KMS-11 (cell line): ENCODE measurements around the gene ZNF516.
"Not testable (repeated sequence)": the region's sequence is repeated elsewhere in the genome, so short reads cannot be mapped to it uniquely, and the experiment has no call there.

Source experiments
- H2AFZ ChIP-seq: fragments of 200-600 bp; sonication (generic); 2 replicates; pipeline ENCODE4 v1.6.1; 2016; ENCODE audit warnings: antibody characterized with exemption, mixed run types, low read depth
- H3K27ac ChIP-seq: fragments of 200-600 bp; sonication (generic); 2 replicates; pipeline ENCODE4 v1.6.1; 2016; ENCODE audit warnings: mild to moderate bottlenecking, mixed run types
- H3K27me3 ChIP-seq: fragments of 200-600 bp; sonication (generic); 2 replicates; pipeline ENCODE4 v1.6.1; 2017; ENCODE audit warnings: mild to moderate bottlenecking, low read depth, mixed run types, moderate library complexity; ENCODE audit not compliant: insufficient read depth
- H3K36me3 ChIP-seq: fragments of 200-600 bp; sonication (generic); 2 replicates; pipeline ENCODE4 v1.6.1; 2017; ENCODE audit warnings: mild to moderate bottlenecking, mixed run types; ENCODE audit not compliant: insufficient read depth
- H3K4me1 ChIP-seq: fragments of 200-600 bp; sonication (generic); 2 replicates; pipeline ENCODE4 v1.6.1; 2016; ENCODE audit warnings: mild to moderate bottlenecking, low read depth, mixed run types; ENCODE audit not compliant: poor library complexity, severe bottlenecking
- H3K4me2 ChIP-seq: fragments of 200-600 bp; sonication (generic); 2 replicates; pipeline ENCODE4 v1.7.0; 2016; ENCODE audit warnings: mild to moderate bottlenecking, mixed run types
- H3K4me3 ChIP-seq: fragments of 200-600 bp; sonication (generic); IDR thresholded peaks from 2 replicates; pipeline ENCODE4 v1.6.1; 2017; ENCODE audit warnings: low read depth, low read length, mixed read lengths; ENCODE audit not compliant: insufficient read depth
- H3K79me2 ChIP-seq: fragments of 200-600 bp; sonication (generic); 2 replicates; pipeline ENCODE4 v1.6.1; 2016; ENCODE audit warnings: low read depth, mixed run types; ENCODE audit not compliant: insufficient read depth
- H3K9ac ChIP-seq: fragments of 200-600 bp; sonication (generic); 2 replicates; pipeline ENCODE4 v1.6.1; 2016; ENCODE audit warnings: mild to moderate bottlenecking, mixed run types
- H4K20me1 ChIP-seq: fragments of 200-600 bp; sonication (generic); 2 replicates; pipeline ENCODE4 v1.6.1; 2016; ENCODE audit warnings: mild to moderate bottlenecking, mixed run types; ENCODE audit not compliant: insufficient read depth
- TF ChIP-seq, protein P1 (sequence below): fragments of 200-600 bp; sonication (generic); conservative IDR thresholded peaks from 2 replicates; pipeline ENCODE4 v1.6.1; 2017; ENCODE audit warnings: low read depth, mild to moderate bottlenecking, antibody characterized with exemption, low read length, moderate library complexity, mixed read lengths

Gene ZNF516, protein sequence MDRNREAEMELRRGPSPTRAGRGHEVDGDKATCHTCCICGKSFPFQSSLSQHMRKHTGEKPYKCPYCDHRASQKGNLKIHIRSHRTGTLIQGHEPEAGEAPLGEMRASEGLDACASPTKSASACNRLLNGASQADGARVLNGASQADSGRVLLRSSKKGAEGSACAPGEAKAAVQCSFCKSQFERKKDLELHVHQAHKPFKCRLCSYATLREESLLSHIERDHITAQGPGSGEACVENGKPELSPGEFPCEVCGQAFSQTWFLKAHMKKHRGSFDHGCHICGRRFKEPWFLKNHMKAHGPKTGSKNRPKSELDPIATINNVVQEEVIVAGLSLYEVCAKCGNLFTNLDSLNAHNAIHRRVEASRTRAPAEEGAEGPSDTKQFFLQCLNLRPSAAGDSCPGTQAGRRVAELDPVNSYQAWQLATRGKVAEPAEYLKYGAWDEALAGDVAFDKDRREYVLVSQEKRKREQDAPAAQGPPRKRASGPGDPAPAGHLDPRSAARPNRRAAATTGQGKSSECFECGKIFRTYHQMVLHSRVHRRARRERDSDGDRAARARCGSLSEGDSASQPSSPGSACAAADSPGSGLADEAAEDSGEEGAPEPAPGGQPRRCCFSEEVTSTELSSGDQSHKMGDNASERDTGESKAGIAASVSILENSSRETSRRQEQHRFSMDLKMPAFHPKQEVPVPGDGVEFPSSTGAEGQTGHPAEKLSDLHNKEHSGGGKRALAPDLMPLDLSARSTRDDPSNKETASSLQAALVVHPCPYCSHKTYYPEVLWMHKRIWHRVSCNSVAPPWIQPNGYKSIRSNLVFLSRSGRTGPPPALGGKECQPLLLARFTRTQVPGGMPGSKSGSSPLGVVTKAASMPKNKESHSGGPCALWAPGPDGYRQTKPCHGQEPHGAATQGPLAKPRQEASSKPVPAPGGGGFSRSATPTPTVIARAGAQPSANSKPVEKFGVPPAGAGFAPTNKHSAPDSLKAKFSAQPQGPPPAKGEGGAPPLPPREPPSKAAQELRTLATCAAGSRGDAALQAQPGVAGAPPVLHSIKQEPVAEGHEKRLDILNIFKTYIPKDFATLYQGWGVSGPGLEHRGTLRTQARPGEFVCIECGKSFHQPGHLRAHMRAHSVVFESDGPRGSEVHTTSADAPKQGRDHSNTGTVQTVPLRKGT

GRCh38 chr18:76495006-76495370, at the start of gene ZNF516:
Gene ZNF516, minus strand, starts transcription at chr18:76495242. Its CDS starts 52,188 bp downstream, at chr18:76443054.
- Histone ChIP-seq H3K27ac (peak within 1 kb of the TSS; percentile 93), H2AFZ (peak within 1 kb of the TSS; percentile 94), H3K36me3 (no peaks in the 10 kb centered on the region), H3K79me2 (peaks cover 23% of the 10 kb centered on the region; the same call in 1 of the 2 replicates), H3K4me3 (no peak within 1 kb of the TSS), H3K4me1 (peaks cover 7% of the 10 kb centered on the region), H3K27me3 (no peaks in the 10 kb centered on the region), H4K20me1 (0 out of 2 replicates have a peak, but pooled peaks cover 5% of the 10 kb centered on the region), H3K4me2 (peak within 1 kb of the TSS; percentile 88), H3K9ac (peak within 1 kb of the TSS; percentile 96)
- TF ChIP-seq, protein P1, sequence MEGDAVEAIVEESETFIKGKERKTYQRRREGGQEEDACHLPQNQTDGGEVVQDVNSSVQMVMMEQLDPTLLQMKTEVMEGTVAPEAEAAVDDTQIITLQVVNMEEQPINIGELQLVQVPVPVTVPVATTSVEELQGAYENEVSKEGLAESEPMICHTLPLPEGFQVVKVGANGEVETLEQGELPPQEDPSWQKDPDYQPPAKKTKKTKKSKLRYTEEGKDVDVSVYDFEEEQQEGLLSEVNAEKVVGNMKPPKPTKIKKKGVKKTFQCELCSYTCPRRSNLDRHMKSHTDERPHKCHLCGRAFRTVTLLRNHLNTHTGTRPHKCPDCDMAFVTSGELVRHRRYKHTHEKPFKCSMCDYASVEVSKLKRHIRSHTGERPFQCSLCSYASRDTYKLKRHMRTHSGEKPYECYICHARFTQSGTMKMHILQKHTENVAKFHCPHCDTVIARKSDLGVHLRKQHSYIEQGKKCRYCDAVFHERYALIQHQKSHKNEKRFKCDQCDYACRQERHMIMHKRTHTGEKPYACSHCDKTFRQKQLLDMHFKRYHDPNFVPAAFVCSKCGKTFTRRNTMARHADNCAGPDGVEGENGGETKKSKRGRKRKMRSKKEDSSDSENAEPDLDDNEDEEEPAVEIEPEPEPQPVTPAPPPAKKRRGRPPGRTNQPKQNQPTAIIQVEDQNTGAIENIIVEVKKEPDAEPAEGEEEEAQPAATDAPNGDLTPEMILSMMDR: no peak

- H3K36me3 ChIP-seq: no peaks in the 10 kb centered on the region
- no peaks in the 10 kb centered on the region for H3K27me3 ChIP-seq
- H3K9ac ChIP-seq: no peak overlapping the region
- H3K27ac ChIP-seq: no peak overlapping the region
- TF ChIP-seq, protein P1: no peak
- no peaks in the 10 kb centered on the region for H4K20me1 ChIP-seq
- no peaks in the 10 kb centered on the region for H3K79me2 ChIP-seq
- H3K4me3 ChIP-seq: no peak overlapping the region
- no peaks in the 10 kb centered on the region for H3K4me1 ChIP-seq
- no peak overlapping the region for H3K4me2 ChIP-seq
- H2AFZ ChIP-seq: no peak overlapping the region
These were observed 43.8 kb upstream of the ZNF516 start for GRCh38 chr18:76538846-76539245.

GRCh38 chr18:76537621-76538020, 42.6 kb upstream of the ZNF516 start:
- Histone ChIP-seq H3K36me3 (no peaks in the 10 kb centered on the region), H3K4me1 (no peaks in the 10 kb centered on the region), H4K20me1 (no peaks in the 10 kb centered on the region), H3K4me3 (no peak overlapping the region), H3K9ac (no peak overlapping the region), H3K27ac (no peak overlapping the region), H3K27me3 (no peaks in the 10 kb centered on the region), H2AFZ (no peak overlapping the region), H3K79me2 (no peaks in the 10 kb centered on the region), H3K4me2 (no peak overlapping the region)
- TF ChIP-seq, protein P1: no peak

DNA sequence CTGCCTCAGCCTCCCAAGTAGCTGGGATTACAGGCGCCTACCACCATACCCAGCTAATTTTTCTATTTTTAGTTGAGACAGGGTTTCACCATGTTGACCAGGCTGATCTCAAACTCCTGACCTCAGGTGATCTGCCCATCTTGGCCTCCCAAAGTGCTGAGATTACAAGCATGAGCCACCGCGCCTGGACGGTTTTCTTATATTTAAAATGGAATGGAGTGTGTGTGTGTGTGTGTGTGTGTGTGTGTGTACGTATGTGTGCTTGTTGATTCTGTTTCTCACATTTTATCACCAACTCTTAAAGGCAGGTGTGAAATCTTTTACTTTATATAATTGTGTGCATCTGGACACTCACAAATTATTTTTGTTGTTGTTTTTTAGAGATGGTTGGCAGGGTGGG, 41.6 kb upstream of the ZNF516 start:
- H3K27me3 ChIP-seq, H3K4me3 ChIP-seq, H3K9ac ChIP-seq, H3K4me2 ChIP-seq, H3K79me2 ChIP-seq, H3K36me3 ChIP-seq, H4K20me1 ChIP-seq, H3K27ac ChIP-seq, H3K4me1 ChIP-seq, H2AFZ ChIP-seq: not testable (repeated sequence)
